Chondrocyte (in vitro differentiated cells): ENCODE data around the gene OFD1. TPM values are rescaled to one million over a fixed set of nuclear protein-coding genes. Genes with fewer than 3 reads are reported as not detected.

Source experiments
- DNase-seq: peaks from one replicate; pipeline ENCODE4 v3.0.0; 2021; ENCODE audit warnings: mixed read lengths, low spot score
- H3K27ac Mint-ChIP-seq: one replicate; pipeline ENCODE4 v1.8.0; 2021; ENCODE audit warnings: mild to moderate bottlenecking, moderate library complexity, mixed read lengths; ENCODE audit not compliant: unreplicated experiment
- H3K27me3 Mint-ChIP-seq: 2 replicates; pipeline ENCODE4 v1.8.0; 2021; ENCODE audit warnings: low read depth, mixed read lengths
- H3K36me3 Mint-ChIP-seq: 2 replicates; pipeline ENCODE4 v1.8.0; 2021; ENCODE audit warnings: low read depth, mixed read lengths
- H3K4me1 Mint-ChIP-seq: 2 replicates; pipeline ENCODE4 v1.8.0; 2021; ENCODE audit warnings: low read depth, mild to moderate bottlenecking, mixed read lengths
- H3K4me3 Mint-ChIP-seq: one replicate; pipeline ENCODE4 v1.8.0; 2021; ENCODE audit warnings: mild to moderate bottlenecking, moderate library complexity, mixed read lengths; ENCODE audit not compliant: unreplicated experiment
- H3K9me3 Mint-ChIP-seq: 2 replicates; pipeline ENCODE4 v1.8.0; 2021; ENCODE audit warnings: low read depth, mixed read lengths
- total RNA-seq: library from RNA; stranded (reverse); gene quantifications from 3 replicates; pipeline ENCODE4 v1.2.1, GENCODE V29; 2021
- TF ChIP-seq, protein P1 (sequence below): fragments of 200-600 bp; sonication (generic); IDR thresholded peaks from 2 replicates; pipeline ENCODE4 v1.5.0; 2021; ENCODE audit warnings: antibody characterized with exemption, mild to moderate bottlenecking, moderate library complexity

The OFD1 gene
- total RNA-seq, 1 donor from 2014 or later: 17.8 TPM

DNA sequence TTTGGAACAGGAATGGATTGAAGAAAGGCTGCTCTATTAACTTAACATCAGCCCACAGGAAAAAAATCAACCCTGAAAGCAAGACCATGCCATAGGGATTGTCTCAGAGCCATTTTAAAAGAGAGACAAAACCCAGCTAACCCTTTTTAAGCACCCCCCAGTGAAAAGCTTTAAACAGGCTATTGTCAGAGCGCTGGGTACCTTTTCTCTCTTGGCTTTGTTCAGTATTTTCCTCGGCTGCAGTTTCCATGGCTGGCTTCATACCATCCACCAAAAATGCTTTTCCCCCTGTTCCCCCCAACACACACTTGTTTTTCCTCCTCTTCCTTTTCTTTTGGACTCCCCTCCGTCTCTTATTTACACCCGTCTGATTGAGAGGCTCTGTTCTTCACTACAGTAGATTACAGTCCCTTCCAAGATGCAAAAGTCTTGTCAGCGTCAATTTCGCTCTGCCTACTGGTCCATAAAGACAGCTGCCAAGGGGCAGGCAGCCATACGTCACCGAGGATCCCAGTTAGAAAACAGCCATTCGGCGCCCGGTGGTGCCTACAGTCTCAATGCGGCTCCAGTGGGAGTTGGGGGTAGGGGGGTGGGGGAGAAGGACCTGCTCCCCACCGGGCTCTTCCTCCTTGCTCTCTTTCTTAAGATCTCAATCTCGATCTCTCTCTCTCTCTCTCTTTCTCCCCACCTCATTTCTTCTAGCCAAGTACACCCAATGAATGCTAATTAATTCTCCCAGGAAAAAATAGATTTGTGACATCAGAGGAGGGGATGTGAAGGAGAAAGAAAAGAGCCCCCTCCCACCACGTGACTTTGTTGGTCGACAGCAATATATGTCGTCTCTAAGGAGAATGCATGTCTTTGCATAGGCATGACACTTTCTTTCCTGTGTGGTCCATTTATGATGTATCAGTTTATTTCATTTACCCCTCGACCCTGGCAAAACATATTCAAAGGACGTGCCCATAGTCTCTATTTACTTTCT lies 82.4 kb downstream of the OFD1 start, which contains the start of gene GPM6B:
TSS of gene GPM6B (minus strand) at position 451 of the 985 bp plus-strand sequence. CDS start at position 262, 189 bp downstream.
- Mint-ChIP-seq H3K4me3 (no peak within 1 kb of the TSS), H3K27ac (no peak within 1 kb of the TSS), H3K4me1 (no peaks in the 10 kb centered on the region)

More for the DNA sequence above, 82.4 kb downstream of the OFD1 start, which contains the start of gene GPM6B:
- H3K36me3 Mint-ChIP-seq: peaks cover 2% of the 10 kb centered on the region
- peaks cover 7% of the 10 kb centered on the region for H3K9me3 Mint-ChIP-seq
- peaks cover 2% of the 10 kb centered on the region for H3K27me3 Mint-ChIP-seq
- DNase-seq: no peak
- TF ChIP-seq, protein P1, sequence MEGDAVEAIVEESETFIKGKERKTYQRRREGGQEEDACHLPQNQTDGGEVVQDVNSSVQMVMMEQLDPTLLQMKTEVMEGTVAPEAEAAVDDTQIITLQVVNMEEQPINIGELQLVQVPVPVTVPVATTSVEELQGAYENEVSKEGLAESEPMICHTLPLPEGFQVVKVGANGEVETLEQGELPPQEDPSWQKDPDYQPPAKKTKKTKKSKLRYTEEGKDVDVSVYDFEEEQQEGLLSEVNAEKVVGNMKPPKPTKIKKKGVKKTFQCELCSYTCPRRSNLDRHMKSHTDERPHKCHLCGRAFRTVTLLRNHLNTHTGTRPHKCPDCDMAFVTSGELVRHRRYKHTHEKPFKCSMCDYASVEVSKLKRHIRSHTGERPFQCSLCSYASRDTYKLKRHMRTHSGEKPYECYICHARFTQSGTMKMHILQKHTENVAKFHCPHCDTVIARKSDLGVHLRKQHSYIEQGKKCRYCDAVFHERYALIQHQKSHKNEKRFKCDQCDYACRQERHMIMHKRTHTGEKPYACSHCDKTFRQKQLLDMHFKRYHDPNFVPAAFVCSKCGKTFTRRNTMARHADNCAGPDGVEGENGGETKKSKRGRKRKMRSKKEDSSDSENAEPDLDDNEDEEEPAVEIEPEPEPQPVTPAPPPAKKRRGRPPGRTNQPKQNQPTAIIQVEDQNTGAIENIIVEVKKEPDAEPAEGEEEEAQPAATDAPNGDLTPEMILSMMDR: no peak

Other genes starting within 250 kb of the OFD1 start
- gene EGFL6, start 165.1 kb upstream of the OFD1 start, total RNA-seq: 0.18 to 0.22 TPM in 2 of 3 replicates, not detected in the other
- 2.0 to 3.2 TPM (median 2.5 TPM) in 3 replicates for gene TCEANC, start 81.6 kb upstream of the OFD1 start, total RNA-seq
- gene RAB9A, start 45.6 kb upstream of the OFD1 start, total RNA-seq: 18.8 to 31.3 TPM (median 29.2 TPM) in 3 replicates
- gene TRAPPC2, start 128 bp upstream of the OFD1 start, total RNA-seq: 15.4 to 17.3 TPM (median 15.9 TPM) in 3 replicates
- 6.4 to 31.7 TPM (median 28.8 TPM) in 3 replicates for gene GPM6B, start 82.3 kb downstream of the OFD1 start, total RNA-seq